ENCODE results near the gene GCN1. TPM values are rescaled to one million over a fixed set of nuclear protein-coding genes. Genes with fewer than 3 reads are reported as not detected.
A peak's percentile ranks its signal among the peaks of the same experiment; 100 is the strongest.

GCN1 gene
- total RNA-seq, 1 experiment from 2014 or later: 181 TPM

- TF ChIP-seq ZNF281 (CRISPR knock-in tag; IDR thresholded peaks at IDR 0.05): no peak
- TF ChIP-seq ZNF219 (CRISPR knock-in tag; IDR thresholded peaks at IDR 0.05; ENCODE audit: borderline replicate concordance): no peak; the same call in 1 of the 2 replicates
- peak; percentile 90; the same call in 1 of the 2 replicates for TF ChIP-seq EMX1 (CRISPR knock-in tag; IDR thresholded peaks at IDR 0.05)
- peak; percentile 83 for TF ChIP-seq ATF1 (CRISPR knock-in tag; IDR thresholded peaks at IDR 0.05)
- peak; percentile 77; the same call in 1 of the 2 replicates for TF ChIP-seq ZNF138 (CRISPR knock-in tag; conservative IDR thresholded peaks at IDR 0.05)
- no peak for TF ChIP-seq PRDM15 (CRISPR knock-in tag; IDR thresholded peaks at IDR 0.05)
- peak; percentile 53 for TF ChIP-seq ERG (CRISPR knock-in tag; IDR thresholded peaks at IDR 0.05)
- TF ChIP-seq AFF4 (CRISPR knock-in tag; IDR thresholded peaks at IDR 0.05; ENCODE audit: borderline replicate concordance): no peak
- no peak for TF ChIP-seq MXD4 (CRISPR knock-in tag; IDR thresholded peaks at IDR 0.05; ENCODE audit: borderline replicate concordance)
- TF ChIP-seq, protein P1, sequence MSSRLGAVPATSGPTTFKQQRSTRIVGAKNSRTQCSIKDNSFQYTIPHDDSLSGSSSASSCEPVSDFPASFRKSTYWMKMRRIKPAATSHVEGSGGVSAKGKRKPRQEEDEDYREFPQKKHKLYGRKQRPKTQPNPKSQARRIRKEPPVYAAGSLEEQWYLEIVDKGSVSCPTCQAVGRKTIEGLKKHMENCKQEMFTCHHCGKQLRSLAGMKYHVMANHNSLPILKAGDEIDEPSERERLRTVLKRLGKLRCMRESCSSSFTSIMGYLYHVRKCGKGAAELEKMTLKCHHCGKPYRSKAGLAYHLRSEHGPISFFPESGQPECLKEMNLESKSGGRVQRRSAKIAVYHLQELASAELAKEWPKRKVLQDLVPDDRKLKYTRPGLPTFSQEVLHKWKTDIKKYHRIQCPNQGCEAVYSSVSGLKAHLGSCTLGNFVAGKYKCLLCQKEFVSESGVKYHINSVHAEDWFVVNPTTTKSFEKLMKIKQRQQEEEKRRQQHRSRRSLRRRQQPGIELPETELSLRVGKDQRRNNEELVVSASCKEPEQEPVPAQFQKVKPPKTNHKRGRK (CRISPR knock-in tag; IDR thresholded peaks at IDR 0.05; ENCODE audit: borderline replicate concordance): peak; percentile 56; the same call in 1 of the 2 replicates
- TF ChIP-seq RORB (CRISPR knock-in tag; IDR thresholded peaks at IDR 0.05): no peak
- TF ChIP-seq ATF6 (CRISPR knock-in tag; IDR thresholded peaks at IDR 0.05): no peak
Observed at GRCh38 chr12:120194534-120195395, at the start of gene GCN1 (continued).
